Brain microvascular endothelial cell (primary cell): ENCODE data around the gene NLRP6.
A peak's percentile ranks its signal among the peaks of the same experiment; 100 is the strongest.

Experiments
- DNase-seq: peaks from one replicate; pipeline ENCODE4 v3.0.0-alpha.2; 2020
- H3K27ac ChIP-seq: fragments of 250-450 bp; sonication (Bioruptor Pico); 2 replicates; pipeline ENCODE4 v1.5.1; 2020; ENCODE audit warnings: mild to moderate bottlenecking, moderate library complexity
- H3K27me3 ChIP-seq: fragments of 250-450 bp; sonication (Bioruptor Pico); replicated peaks from 2 replicates; pipeline ENCODE4 v1.5.1; 2020; ENCODE audit warnings: mild to moderate bottlenecking
- H3K36me3 ChIP-seq: fragments of 250-450 bp; sonication (Bioruptor Pico); replicated peaks from 2 replicates; pipeline ENCODE4 v1.5.1; 2020; ENCODE audit warnings: mild to moderate bottlenecking
- H3K4me3 ChIP-seq: 2 replicates; pipeline ENCODE4 v1.5.1; 2011; ENCODE audit warnings: low read depth, mild to moderate bottlenecking, control low read depth, low read length, moderate library complexity
- CTCF ChIP-seq: IDR thresholded peaks from 2 replicates; pipeline ENCODE4 v1.5.1; 2011; ENCODE audit warnings: low read depth, mild to moderate bottlenecking, moderate library complexity, low read length, control low read depth, inconsistent platforms; ENCODE audit errors: missing control alignments
- in situ Hi-C: cut with HindIII; loops from 2 replicates; pipeline ENCODE4 v1.10.0; 2017; ENCODE audit warnings: low sequenced_read_pairs, low pct_ligation_motif_present

Gene NLRP6

GRCh38 chr11:289712-290620, 11.8 kb downstream of the NLRP6 start:
- DNase-seq, result no peak
- H3K27ac ChIP-seq, result no peak overlapping the region
- TF ChIP-seq CTCF, result no peak
- H3K27me3 ChIP-seq, result peaks cover 4% of the 10 kb centered on the region
- peak overlapping the region; percentile 34 for H3K4me3 ChIP-seq
- no peaks in the 10 kb centered on the region for H3K36me3 ChIP-seq
- in situ Hi-C loops, result no loop called here

- H3K36me3 ChIP-seq, result no peaks in the 10 kb centered on the region
- DNase-seq, result no peak
Measured at GRCh38 chr11:290621-291231, 12.5 kb downstream of the NLRP6 start.

GRCh38 chr11:291281-292210, 13.3 kb downstream of the NLRP6 start:
- no peak overlapping the region for H3K4me3 ChIP-seq
- no peak for DNase-seq
- peaks cover 4% of the 10 kb centered on the region for H3K27me3 ChIP-seq
- no peak for TF ChIP-seq CTCF
- in situ Hi-C loops, result no loop called here
- no peak overlapping the region for H3K27ac ChIP-seq
- H3K36me3 ChIP-seq, result no peaks in the 10 kb centered on the region

More at GRCh38 chr11:290621-291231, 12.5 kb downstream of the NLRP6 start:
- H3K4me3 ChIP-seq, result no peak overlapping the region
- no peak overlapping the region for H3K27ac ChIP-seq
- no peak for TF ChIP-seq CTCF
- peaks cover 4% of the 10 kb centered on the region for H3K27me3 ChIP-seq
- in situ Hi-C loops, result no loop called here

GRCh38 chr11:292211-293121, 14.3 kb downstream of the NLRP6 start:
- no peak for TF ChIP-seq CTCF
- Histone ChIP-seq H3K36me3 (no peaks in the 10 kb centered on the region), H3K27ac (no peak overlapping the region), H3K4me3 (no peak overlapping the region), H3K27me3 (peaks cover 4% of the 10 kb centered on the region)
- no peak for DNase-seq
- in situ Hi-C loops, result no loop called here
